LNCaP clone FGC (cell line): ENCODE measurements around the gene SYT12.

Source experiments
- DNase-seq: peaks from one replicate; pipeline ENCODE4 v3.0.0-alpha.2; 2011; ENCODE audit warnings: low read depth
- H3K4me3 ChIP-seq: 2 replicates; pipeline ENCODE4 v1.5.1; 2011; ENCODE audit warnings: mild to moderate bottlenecking, low read depth, low read length, control low read depth
- TF ChIP-seq, protein P1 (sequence below): IDR thresholded peaks from 2 replicates; pipeline ENCODE4 v1.5.1; 2012; ENCODE audit warnings: mild to moderate bottlenecking; ENCODE audit not compliant: control insufficient read depth, insufficient read depth; ENCODE audit errors: extremely low read depth

SYT12 gene

DNA sequence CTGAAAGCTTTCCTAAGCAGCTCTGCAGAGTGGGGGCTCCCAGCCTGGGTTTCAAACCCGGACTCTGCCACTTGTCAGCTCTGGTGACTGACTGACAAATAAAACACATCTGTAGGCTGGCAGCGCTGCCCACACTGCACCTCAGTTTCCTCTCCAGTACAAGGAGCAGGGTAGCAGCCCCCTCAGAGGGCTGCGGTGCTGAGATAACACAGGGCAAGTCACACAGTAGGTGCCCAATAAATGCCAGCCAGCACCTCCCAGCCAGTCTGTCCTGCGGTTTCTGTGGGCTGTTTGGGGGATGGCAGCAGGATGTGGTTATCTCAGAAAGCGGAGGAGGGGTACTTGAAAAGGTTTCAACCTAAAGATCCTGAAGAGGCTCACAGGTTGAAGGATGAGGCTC is 1.5 kb downstream of the SYT12 start:
- DNase-seq: no peak
- TF ChIP-seq, protein P1, sequence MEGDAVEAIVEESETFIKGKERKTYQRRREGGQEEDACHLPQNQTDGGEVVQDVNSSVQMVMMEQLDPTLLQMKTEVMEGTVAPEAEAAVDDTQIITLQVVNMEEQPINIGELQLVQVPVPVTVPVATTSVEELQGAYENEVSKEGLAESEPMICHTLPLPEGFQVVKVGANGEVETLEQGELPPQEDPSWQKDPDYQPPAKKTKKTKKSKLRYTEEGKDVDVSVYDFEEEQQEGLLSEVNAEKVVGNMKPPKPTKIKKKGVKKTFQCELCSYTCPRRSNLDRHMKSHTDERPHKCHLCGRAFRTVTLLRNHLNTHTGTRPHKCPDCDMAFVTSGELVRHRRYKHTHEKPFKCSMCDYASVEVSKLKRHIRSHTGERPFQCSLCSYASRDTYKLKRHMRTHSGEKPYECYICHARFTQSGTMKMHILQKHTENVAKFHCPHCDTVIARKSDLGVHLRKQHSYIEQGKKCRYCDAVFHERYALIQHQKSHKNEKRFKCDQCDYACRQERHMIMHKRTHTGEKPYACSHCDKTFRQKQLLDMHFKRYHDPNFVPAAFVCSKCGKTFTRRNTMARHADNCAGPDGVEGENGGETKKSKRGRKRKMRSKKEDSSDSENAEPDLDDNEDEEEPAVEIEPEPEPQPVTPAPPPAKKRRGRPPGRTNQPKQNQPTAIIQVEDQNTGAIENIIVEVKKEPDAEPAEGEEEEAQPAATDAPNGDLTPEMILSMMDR: no peak

GRCh38 chr11:67024966-67025365 is 2.0 kb downstream of the SYT12 start:
- DNase-seq: no peak
- TF ChIP-seq, protein P1: no peak
- H3K4me3 ChIP-seq: no peak overlapping the region

More for the DNA sequence above, 1.5 kb downstream of the SYT12 start:
- H3K4me3 ChIP-seq: no peak overlapping the region

GRCh38 chr11:67025750-67026149 is 2.8 kb downstream of the SYT12 start:
- no peak overlapping the region for H3K4me3 ChIP-seq
- DNase-seq: no peak
- TF ChIP-seq, protein P1: no peak

DNA sequence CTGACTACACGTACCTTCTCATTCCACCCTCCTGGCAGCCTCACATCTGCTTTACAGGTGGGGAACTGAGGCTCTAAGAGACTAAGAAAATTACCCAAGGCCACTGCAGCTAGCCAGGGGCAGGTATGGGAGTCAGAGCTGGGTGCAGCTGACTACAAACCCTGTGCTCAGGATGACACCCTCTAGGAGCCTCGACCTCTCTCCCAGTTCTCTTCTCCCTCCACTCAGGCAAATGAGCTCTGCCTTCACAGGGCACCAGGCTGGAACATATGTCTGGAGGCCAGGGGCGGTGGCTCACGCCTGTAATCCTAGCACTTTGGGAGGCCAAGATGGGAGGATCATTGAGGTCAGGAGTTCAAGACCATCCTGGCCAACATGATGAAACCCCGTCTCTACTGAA is 4.0 kb downstream of the SYT12 start:
- TF ChIP-seq, protein P1: no peak
- no peak overlapping the region for H3K4me3 ChIP-seq
- DNase-seq: no peak

DNA sequence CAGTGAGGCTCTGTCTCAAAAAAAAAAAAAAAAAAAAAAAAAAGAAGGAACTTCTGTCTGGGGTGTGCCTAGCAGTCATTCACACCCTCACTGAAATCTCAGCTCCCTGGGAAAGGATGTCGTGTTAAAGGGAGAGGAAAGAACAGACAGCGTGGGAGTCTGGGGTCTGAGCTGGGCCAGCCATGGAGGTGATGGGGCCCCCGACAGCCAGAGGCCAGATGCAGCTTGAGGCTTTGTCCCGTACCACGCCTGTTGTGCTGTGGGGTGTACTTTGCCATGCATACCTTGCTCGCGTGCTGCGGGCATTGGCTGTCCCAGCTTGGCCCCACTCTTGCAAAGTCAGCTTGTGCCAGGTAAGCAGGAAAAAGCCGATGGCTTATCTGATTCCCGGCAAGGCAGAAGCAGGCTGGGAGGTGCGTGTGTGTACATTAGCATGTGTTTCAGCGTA is 4.6 kb downstream of the SYT12 start:
- DNase-seq: no peak
- TF ChIP-seq, protein P1: no peak
- H3K4me3 ChIP-seq: no peak overlapping the region

DNA sequence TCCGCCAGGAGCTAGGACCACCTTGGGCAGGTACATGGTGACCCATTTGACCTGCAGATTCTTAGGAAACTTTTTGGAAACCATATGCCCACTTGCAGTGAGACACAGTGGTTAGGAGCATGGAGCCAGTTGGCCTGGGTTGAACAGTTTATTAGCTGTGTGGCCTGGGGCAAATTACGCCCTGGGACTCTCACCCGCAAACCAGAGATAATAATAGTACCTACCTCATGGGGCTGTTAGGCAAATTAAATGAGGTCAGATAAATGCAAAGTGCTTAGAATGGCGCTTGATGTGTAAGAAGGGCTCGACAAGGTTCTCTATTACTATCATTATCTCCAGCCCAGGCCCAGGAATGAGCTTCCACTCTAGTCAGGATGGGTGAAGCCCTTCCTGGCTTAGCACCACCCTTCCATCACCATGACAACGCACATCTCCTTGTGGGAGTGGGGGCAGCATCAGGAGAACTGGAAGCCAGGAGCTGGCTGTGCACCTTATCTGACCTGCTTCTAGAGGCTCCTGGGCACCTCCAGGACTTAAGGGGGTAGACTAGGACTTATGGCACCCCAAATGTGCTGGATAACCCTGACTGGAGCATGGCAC is 5.1 kb downstream of the SYT12 start:
- no peak overlapping the region for H3K4me3 ChIP-seq
- TF ChIP-seq, protein P1: no peak
- DNase-seq: no peak

DNA sequence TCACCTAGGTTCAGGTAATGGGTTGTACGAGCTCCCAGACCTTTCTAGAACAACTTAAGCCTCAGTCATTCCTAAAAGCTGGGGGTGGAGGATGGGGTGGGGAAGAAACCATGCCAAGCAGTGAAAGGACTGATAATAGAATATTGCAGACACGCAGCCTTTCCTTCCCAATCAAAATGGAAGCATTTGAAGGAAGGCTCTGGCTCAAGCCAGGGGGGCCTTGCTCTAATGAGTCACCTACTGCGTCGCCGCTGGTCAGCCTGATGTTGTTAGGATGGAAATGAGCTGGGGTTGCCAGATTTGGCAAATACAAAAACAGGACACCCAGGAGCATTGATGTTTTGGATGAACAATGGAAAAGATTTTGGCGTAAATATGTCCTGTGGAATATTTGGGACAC is 6.2 kb downstream of the SYT12 start:
- H3K4me3 ChIP-seq: no peak overlapping the region
- TF ChIP-seq, protein P1: no peak
- no peak for DNase-seq
